OCI-LY7 (cell line): ENCODE results near the gene DOK1.

Experiments
- CTCF ChIP-seq: fragments of 200-600 bp; sonication (generic); conservative IDR thresholded peaks from 2 replicates; pipeline ENCODE4 v1.5.1; 2014; ENCODE audit warnings: mild to moderate bottlenecking, antibody characterized with exemption, low read length, moderate library complexity, mixed read lengths
- EZH2phosphoT487 ChIP-seq: fragments of 200-600 bp; sonication (generic); IDR thresholded peaks from 2 replicates; pipeline ENCODE4 v1.6.1; 2018; ENCODE audit warnings: low read depth, borderline replicate concordance, mild to moderate bottlenecking, mixed run types, antibody characterized with exemption, low read length, moderate library complexity, mixed read lengths

- TF ChIP-seq CTCF (no peak), EZH2phosphoT487 (no peak)
These were observed 26.9 kb downstream of the DOK1 start for GRCh38 chr2:74581463-74581862.
